OCI-LY3 (cell line): Measurements from ENCODE around the gene PINLYP.
A peak's percentile ranks its signal among the peaks of the same experiment; 100 is the strongest.

Experiments
- H2AFZ ChIP-seq: fragments of 200-600, 300-600 bp; shearing (Covaris generic); 2 replicates; pipeline ENCODE4 v1.6.0; 2014; ENCODE audit warnings: antibody characterized with exemption, low read depth, low read length
- H3K27ac ChIP-seq: fragments of 200-600, 300-600 bp; sonication (generic); 2 replicates; pipeline ENCODE4 v1.5.1; 2014; ENCODE audit warnings: mild to moderate bottlenecking, low read length, moderate library complexity, mixed read lengths
- H3K27me3 ChIP-seq: fragments of 200-600, 300-600 bp; sonication (generic); 2 replicates; pipeline ENCODE4 v1.6.1; 2014; ENCODE audit warnings: low read depth, low read length, mixed read lengths
- H3K36me3 ChIP-seq: fragments of 200-600, 300-600 bp; sonication (generic); replicated peaks from 2 replicates; pipeline ENCODE3; 2014; ENCODE audit warnings: low read depth, low read length, mixed read lengths
- H3K4me1 ChIP-seq: fragments of 300-600, 200-600 bp; sonication (generic); 2 replicates; pipeline ENCODE4 v1.6.1; 2014; ENCODE audit warnings: low read length, mixed read lengths
- H3K4me2 ChIP-seq: fragments of 200-600, 300-600 bp; sonication (generic); 2 replicates; pipeline ENCODE4 v1.6.1; 2014; ENCODE audit warnings: low read length, mixed read lengths
- H3K4me3 ChIP-seq: fragments of 300-600, 200-600 bp; sonication (generic); 2 replicates; pipeline ENCODE4 v1.5.1; 2014; ENCODE audit warnings: antibody characterized with exemption, mild to moderate bottlenecking, low read length, moderate library complexity
- H3K79me2 ChIP-seq: fragments of 300-600, 200-600 bp; shearing (Covaris generic); 2 replicates; pipeline ENCODE4 v1.6.1; 2014; ENCODE audit warnings: mild to moderate bottlenecking, low read length, mixed read lengths
- H3K9ac ChIP-seq: fragments of 300-600, 200-600 bp; shearing (Covaris generic); 2 replicates; pipeline ENCODE4 v1.6.0; 2014; ENCODE audit warnings: mild to moderate bottlenecking, low read length, moderate library complexity
- H3K9me3 ChIP-seq: fragments of 200-600, 300-600 bp; shearing (Covaris generic); 2 replicates; pipeline ENCODE4 v1.6.1; 2014; ENCODE audit warnings: low read length, mixed read lengths; ENCODE audit not compliant: insufficient read depth
- H4K20me1 ChIP-seq: fragments of 200-600, 300-600 bp; sonication (generic); 2 replicates; pipeline ENCODE4 v1.6.1; 2016; ENCODE audit warnings: low read length, mixed read lengths; ENCODE audit not compliant: insufficient read depth
- EZH2phosphoT487 ChIP-seq: fragments of 200-600 bp; shearing (Covaris generic); IDR thresholded peaks from 2 replicates; pipeline ENCODE4 v1.6.1; 2018; ENCODE audit warnings: antibody characterized with exemption, mixed run types, low read depth
- TF ChIP-seq, protein P1 (sequence below): fragments of 200-600, 300-600 bp; sonication (generic); IDR thresholded peaks from 2 replicates; pipeline ENCODE4 v1.5.1; 2014; ENCODE audit warnings: antibody characterized with exemption, low read length, low read depth

The PINLYP gene

DNA sequence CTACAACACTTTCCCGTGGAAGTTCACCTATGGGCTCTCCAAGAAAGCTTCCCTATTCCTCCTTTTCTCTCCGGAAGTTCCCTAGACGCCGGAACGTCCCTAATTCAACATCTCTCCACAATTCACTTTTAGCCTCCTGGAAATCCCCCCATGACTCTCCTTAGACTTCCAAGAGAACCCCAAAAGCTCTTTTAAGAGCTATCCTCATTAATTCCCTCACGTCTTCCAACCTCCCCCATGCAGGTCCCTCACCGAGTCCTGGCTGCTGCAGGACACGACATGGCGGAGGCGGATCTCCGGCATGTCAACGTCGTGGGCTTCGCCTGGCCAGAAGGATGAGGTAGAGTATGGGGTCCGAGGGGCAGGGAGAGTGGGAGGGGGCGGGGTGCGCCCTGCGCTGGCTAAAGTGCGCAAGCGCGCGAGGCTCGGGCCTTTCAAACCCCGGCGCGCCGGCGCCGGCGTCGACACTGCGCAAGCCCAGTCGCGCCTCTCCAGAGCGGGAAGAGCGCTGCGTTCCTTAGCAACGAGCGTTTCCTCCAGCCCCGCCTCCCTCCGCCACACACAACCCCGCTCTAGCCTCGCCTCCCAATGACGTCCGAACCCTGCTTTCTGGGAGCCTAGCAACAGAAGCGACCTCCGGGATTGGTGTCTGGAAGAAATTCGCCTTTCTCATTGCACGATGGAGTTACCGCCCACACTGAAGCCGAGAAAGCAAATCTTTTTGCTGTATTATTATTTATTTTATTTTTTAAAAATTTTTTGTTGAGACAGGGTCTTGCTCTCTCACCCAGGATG, at the start of gene PINLYP, which contains the start of gene XRCC1:
PINLYP (plus strand) TSS at position 646 of the 795 bp plus-strand sequence. CDS start 1,391 bp downstream, outside the sequence.
XRCC1 (minus strand) TSS at position 372 of the 795 bp plus-strand sequence; CDS start at position 303, 69 bp downstream.
- Histone ChIP-seq H3K36me3 (no peaks in the 10 kb centered on the region), H3K4me3 (peak within 1 kb of the TSS; percentile 99), H4K20me1 (no peaks in the 10 kb centered on the region), H3K9me3 (no peaks in the 10 kb centered on the region), H3K9ac (peak within 1 kb of the TSS; percentile 100), H3K4me1 (peaks cover 9% of the 10 kb centered on the region), H3K4me2 (peak within 1 kb of the TSS; percentile 94), H2AFZ (peak within 1 kb of the TSS; percentile 95), H3K79me2 (peaks cover 10% of the 10 kb centered on the region), H3K27ac (peak within 1 kb of the TSS; percentile 51), H3K27me3 (no peaks in the 10 kb centered on the region; the same call in 1 of the 2 replicates)
- TF ChIP-seq, protein P1, sequence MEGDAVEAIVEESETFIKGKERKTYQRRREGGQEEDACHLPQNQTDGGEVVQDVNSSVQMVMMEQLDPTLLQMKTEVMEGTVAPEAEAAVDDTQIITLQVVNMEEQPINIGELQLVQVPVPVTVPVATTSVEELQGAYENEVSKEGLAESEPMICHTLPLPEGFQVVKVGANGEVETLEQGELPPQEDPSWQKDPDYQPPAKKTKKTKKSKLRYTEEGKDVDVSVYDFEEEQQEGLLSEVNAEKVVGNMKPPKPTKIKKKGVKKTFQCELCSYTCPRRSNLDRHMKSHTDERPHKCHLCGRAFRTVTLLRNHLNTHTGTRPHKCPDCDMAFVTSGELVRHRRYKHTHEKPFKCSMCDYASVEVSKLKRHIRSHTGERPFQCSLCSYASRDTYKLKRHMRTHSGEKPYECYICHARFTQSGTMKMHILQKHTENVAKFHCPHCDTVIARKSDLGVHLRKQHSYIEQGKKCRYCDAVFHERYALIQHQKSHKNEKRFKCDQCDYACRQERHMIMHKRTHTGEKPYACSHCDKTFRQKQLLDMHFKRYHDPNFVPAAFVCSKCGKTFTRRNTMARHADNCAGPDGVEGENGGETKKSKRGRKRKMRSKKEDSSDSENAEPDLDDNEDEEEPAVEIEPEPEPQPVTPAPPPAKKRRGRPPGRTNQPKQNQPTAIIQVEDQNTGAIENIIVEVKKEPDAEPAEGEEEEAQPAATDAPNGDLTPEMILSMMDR: no peak
- TF ChIP-seq EZH2phosphoT487: no peak

GRCh38 chr19:43525836-43526771, 49.5 kb upstream of the PINLYP start:
- TF ChIP-seq EZH2phosphoT487: no peak
- TF ChIP-seq, protein P1: no peak
- Histone ChIP-seq H4K20me1 (no peaks in the 10 kb centered on the region), H3K36me3 (no peaks in the 10 kb centered on the region), H3K27me3 (no peaks in the 10 kb centered on the region), H3K4me2 (peak overlapping the region; percentile 88), H3K27ac (no peak overlapping the region), H3K79me2 (no peaks in the 10 kb centered on the region), H3K9me3 (no peaks in the 10 kb centered on the region), H2AFZ (no peak overlapping the region), H3K9ac (peak overlapping the region; percentile 73), H3K4me3 (peak overlapping the region; percentile 81), H3K4me1 (peaks cover 21% of the 10 kb centered on the region)

GRCh38 chr19:43526884-43527859, 48.4 kb upstream of the PINLYP start, which contains the start of gene ETHE1:
Gene ETHE1 (minus strand): TSS chr19:43527201. CDS start chr19:43527177, 24 bp downstream.
- Histone ChIP-seq H3K9me3 (no peaks in the 10 kb centered on the region), H3K27me3 (no peaks in the 10 kb centered on the region), H2AFZ (peak within 1 kb of the TSS; percentile 77), H3K79me2 (no peaks in the 10 kb centered on the region), H3K4me2 (peak within 1 kb of the TSS; percentile 88), H3K9ac (peak within 1 kb of the TSS; percentile 73), H3K36me3 (no peaks in the 10 kb centered on the region), H3K4me1 (peaks cover 23% of the 10 kb centered on the region), H3K27ac (peak within 1 kb of the TSS; percentile 10; the same call in 1 of the 2 replicates), H4K20me1 (no peaks in the 10 kb centered on the region), H3K4me3 (peak within 1 kb of the TSS; percentile 81)
- TF ChIP-seq EZH2phosphoT487: no peak
- TF ChIP-seq, protein P1: no peak; the same call in 1 of the 2 replicates
